Measurements from ENCODE around the gene ANGEL2. TPM values are rescaled to one million over a fixed set of nuclear protein-coding genes. Genes with fewer than 3 reads are reported as not detected.

The ANGEL2 gene
- total and polyA plus RNA-seq, 2 of the 13 experiments (the other 11 are each of a cell fraction or from before 2014, with no cell fraction given) = 12.3 to 25.4 TPM

DNA sequence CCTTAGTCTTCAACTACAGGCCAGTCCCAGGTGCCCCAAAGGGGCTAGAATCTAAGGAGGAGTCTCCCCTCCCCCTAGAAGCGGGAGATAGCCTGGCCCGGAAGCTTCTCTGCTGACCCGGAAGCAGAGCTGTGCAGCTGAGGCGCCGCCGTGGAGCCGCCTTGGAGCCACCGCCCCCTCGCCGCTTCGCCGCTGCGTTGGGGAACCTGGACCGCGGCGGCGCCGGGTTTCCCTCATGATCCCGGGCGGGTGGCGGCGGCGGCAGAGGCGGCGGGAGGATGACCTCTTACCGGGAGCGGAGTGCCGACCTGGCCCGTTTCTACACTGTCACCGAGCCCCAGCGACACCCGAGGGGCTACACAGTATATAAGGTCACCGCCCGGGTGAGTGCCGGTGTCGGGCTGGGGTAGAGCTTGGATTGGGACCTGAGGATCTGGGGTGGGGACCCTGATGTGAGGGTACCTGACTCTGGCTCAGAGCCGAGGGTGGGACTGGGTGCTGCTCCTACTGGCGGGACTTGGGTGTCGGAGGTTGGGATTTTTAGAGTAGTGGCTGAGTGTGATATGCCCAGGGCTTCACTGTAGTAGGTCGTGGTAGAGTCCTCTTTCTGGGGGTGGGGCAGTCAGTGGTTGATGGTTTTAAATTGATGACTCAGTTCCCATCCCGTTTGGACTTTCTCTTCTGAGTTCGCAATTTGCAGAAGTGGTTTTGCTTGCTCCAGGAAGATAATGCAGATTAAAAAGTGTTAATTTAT lies 35.6 kb upstream of the ANGEL2 start, which contains the start of gene RPS6KC1 (continued):
- TF ChIP-seq, protein P1, sequence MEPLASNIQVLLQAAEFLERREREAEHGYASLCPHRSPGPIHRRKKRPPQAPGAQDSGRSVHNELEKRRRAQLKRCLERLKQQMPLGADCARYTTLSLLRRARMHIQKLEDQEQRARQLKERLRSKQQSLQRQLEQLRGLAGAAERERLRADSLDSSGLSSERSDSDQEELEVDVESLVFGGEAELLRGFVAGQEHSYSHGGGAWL (CRISPR knock-in tag; IDR thresholded peaks at IDR 0.05) = 0 out of 2 replicates have a peak, but pooled peaks have one; percentile 48
- TF ChIP-seq FOXJ3 (CRISPR knock-in tag; IDR thresholded peaks at IDR 0.05; ENCODE audit: borderline replicate concordance) = no peak
- no peak for TF ChIP-seq MIXL1 (CRISPR knock-in tag; IDR thresholded peaks at IDR 0.05)
- TF ChIP-seq ZNF775 (CRISPR knock-in tag; IDR thresholded peaks at IDR 0.05; ENCODE audit: borderline replicate concordance) = no peak
- TF ChIP-seq ZNF33A (CRISPR knock-in tag; IDR thresholded peaks at IDR 0.05; ENCODE audit: borderline replicate concordance) = peak; percentile 29; the same call in 1 of the 2 replicates
- TF ChIP-seq, protein P2, sequence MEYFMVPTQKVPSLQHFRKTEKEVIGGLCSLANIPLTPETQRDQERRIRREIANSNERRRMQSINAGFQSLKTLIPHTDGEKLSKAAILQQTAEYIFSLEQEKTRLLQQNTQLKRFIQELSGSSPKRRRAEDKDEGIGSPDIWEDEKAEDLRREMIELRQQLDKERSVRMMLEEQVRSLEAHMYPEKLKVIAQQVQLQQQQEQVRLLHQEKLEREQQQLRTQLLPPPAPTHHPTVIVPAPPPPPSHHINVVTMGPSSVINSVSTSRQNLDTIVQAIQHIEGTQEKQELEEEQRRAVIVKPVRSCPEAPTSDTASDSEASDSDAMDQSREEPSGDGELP (IDR thresholded peaks at IDR 0.05; ENCODE audit: borderline replicate concordance, low read depth) = peak; percentile 93
- TF ChIP-seq BHLHE40 (IDR thresholded peaks at IDR 0.05; ENCODE audit: low read length) = no peak
- no peak for TF ChIP-seq ZNF550 (CRISPR knock-in tag; IDR thresholded peaks at IDR 0.05; ENCODE audit: borderline replicate concordance)
- TF ChIP-seq, protein P3, sequence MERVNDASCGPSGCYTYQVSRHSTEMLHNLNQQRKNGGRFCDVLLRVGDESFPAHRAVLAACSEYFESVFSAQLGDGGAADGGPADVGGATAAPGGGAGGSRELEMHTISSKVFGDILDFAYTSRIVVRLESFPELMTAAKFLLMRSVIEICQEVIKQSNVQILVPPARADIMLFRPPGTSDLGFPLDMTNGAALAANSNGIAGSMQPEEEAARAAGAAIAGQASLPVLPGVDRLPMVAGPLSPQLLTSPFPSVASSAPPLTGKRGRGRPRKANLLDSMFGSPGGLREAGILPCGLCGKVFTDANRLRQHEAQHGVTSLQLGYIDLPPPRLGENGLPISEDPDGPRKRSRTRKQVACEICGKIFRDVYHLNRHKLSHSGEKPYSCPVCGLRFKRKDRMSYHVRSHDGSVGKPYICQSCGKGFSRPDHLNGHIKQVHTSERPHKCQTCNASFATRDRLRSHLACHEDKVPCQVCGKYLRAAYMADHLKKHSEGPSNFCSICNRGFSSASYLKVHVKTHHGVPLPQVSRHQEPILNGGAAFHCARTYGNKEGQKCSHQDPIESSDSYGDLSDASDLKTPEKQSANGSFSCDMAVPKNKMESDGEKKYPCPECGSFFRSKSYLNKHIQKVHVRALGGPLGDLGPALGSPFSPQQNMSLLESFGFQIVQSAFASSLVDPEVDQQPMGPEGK (CRISPR knock-in tag; IDR thresholded peaks at IDR 0.05) = 0 out of 2 replicates have a peak, but pooled peaks have one; percentile 50
- TF ChIP-seq ARNTL (CRISPR knock-in tag; IDR thresholded peaks at IDR 0.05) = no peak; the same call in 1 of the 2 replicates
- TF ChIP-seq, protein P4, sequence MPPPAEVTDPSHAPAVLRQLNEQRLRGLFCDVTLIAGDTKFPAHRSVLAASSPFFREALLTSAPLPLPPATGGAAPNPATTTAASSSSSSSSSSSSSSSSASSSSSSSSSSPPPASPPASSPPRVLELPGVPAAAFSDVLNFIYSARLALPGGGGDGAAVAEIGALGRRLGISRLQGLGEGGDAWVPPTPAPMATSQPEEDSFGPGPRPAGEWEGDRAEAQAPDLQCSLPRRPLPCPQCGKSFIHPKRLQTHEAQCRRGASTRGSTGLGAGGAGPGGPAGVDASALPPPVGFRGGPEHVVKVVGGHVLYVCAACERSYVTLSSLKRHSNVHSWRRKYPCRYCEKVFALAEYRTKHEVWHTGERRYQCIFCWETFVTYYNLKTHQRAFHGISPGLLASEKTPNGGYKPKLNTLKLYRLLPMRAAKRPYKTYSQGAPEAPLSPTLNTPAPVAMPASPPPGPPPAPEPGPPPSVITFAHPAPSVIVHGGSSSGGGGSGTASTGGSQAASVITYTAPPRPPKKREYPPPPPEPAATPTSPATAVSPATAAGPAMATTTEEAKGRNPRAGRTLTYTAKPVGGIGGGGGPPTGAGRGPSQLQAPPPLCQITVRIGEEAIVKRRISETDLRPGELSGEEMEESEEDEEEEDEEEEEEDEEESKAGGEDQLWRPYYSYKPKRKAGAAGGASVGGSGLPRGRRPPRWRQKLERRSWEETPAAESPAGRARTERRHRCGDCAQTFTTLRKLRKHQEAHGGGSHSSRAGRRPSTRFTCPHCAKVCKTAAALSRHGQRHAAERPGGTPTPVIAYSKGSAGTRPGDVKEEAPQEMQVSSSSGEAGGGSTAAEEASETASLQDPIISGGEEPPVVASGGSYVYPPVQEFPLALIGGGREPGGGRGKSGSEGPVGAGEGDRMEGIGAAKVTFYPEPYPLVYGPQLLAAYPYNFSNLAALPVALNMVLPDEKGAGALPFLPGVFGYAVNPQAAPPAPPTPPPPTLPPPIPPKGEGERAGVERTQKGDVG (CRISPR knock-in tag; IDR thresholded peaks at IDR 0.05; ENCODE audit: borderline replicate concordance) = peak; percentile 83; the same call in 1 of the 2 replicates
- TF ChIP-seq, protein P5, sequence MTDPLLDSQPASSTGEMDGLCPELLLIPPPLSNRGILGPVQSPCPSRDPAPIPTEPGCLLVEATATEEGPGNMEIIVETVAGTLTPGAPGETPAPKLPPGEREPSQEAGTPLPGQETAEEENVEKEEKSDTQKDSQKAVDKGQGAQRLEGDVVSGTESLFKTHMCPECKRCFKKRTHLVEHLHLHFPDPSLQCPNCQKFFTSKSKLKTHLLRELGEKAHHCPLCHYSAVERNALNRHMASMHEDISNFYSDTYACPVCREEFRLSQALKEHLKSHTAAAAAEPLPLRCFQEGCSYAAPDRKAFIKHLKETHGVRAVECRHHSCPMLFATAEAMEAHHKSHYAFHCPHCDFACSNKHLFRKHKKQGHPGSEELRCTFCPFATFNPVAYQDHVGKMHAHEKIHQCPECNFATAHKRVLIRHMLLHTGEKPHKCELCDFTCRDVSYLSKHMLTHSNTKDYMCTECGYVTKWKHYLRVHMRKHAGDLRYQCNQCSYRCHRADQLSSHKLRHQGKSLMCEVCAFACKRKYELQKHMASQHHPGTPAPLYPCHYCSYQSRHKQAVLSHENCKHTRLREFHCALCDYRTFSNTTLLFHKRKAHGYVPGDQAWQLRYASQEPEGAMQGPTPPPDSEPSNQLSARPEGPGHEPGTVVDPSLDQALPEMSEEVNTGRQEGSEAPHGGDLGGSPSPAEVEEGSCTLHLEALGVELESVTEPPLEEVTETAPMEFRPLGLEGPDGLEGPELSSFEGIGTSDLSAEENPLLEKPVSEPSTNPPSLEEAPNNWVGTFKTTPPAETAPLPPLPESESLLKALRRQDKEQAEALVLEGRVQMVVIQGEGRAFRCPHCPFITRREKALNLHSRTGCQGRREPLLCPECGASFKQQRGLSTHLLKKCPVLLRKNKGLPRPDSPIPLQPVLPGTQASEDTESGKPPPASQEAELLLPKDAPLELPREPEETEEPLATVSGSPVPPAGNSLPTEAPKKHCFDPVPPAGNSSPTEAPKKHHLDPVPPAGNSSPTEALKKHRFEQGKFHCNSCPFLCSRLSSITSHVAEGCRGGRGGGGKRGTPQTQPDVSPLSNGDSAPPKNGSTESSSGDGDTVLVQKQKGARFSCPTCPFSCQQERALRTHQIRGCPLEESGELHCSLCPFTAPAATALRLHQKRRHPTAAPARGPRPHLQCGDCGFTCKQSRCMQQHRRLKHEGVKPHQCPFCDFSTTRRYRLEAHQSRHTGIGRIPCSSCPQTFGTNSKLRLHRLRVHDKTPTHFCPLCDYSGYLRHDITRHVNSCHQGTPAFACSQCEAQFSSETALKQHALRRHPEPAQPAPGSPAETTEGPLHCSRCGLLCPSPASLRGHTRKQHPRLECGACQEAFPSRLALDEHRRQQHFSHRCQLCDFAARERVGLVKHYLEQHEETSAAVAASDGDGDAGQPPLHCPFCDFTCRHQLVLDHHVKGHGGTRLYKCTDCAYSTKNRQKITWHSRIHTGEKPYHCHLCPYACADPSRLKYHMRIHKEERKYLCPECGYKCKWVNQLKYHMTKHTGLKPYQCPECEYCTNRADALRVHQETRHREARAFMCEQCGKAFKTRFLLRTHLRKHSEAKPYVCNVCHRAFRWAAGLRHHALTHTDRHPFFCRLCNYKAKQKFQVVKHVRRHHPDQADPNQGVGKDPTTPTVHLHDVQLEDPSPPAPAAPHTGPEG (CRISPR knock-in tag; IDR thresholded peaks at IDR 0.05) = no peak
- TF ChIP-seq ZNF558 (CRISPR knock-in tag; IDR thresholded peaks at IDR 0.05; ENCODE audit: borderline replicate concordance) = peak; percentile 57; the same call in 1 of the 2 replicates

Measured in HepG2 (cell line).